D721Med (cell line): ENCODE results near the gene TRAPPC3L.

Experiments
- DNase-seq: peaks from one replicate; pipeline ENCODE4 v3.0.0; 2011; ENCODE audit warnings: low spot score; ENCODE audit not compliant: insufficient read length
- FAIRE-seq: peaks from 2 replicates; lab custom pipeline; 2011; peaks lifted over from hg19 to GRCh38; lab: Jason Lieb, UNC
- CTCF ChIP-seq: IDR thresholded peaks from 2 replicates; pipeline ENCODE4 v1.5.1; 2012; ENCODE audit warnings: mild to moderate bottlenecking, control low read depth; ENCODE audit not compliant: insufficient read depth; ENCODE audit errors: missing control alignments

The TRAPPC3L gene

DNA sequence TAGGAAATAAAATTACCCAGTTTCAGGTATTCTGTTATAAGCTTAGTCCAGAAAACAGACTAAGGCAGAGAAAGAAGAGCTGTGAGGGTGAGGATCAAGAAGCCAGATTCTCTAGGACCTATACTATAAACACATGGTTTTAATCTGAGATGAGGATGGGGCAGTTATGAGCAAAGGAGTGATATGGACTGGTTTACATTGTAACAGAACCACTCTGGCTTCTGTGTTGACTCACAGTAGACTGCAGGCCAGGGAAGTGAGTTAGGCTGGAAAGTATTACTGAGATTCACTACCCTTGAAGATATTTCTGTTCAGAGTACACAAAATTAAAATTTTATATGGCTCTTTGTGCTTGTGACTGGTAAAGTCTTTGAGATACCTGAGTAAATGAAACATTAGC, 22.6 kb upstream of the TRAPPC3L start:
- no peak for DNase-seq
- TF ChIP-seq CTCF, result no peak

DNA sequence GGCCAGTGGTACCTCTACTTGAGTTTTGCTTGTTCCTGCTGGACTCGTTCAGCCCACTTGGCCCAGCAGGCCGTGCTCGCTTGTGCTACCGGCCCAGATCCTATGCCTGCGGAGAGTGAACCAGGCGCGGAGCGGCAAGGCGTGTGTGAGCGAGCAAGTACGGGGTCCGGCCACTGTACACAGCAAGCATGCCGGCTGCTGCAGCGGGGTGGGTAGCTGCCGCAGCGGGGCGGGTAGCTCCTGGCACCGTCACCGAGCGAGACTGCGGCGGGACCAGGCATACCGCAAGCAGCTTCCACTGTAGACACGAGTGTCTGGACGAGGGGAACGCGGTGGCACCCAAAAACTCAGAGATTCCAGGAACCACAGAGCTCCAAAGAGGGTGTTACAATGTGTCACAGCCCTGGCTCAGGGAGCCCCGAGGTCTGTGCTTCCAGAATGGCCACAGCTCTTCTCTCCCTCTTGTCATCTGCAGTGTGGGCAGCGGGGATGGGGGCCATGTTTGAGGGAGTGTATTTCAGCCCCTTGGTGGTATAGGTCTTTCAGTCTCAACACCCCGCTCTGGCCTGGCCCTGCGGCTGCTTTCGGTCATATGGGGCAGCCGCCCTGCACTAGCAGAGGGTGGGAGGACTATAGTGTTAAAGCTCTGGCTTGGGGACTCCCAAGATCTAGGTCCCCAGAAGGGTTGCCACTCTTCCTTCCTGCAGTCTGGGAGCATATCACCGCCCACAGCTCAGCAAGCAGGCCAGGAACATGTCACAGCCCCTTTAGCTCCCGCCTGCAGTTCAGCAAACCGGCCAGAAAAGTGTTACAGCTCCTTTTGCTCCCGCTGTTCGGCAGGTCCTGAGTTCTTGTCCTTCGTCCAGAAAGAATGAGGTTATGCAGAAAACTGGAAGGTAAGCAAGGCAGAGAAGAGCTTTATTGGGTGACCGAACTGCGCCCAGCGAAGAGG, 19.7 kb upstream of the TRAPPC3L start:
- TF ChIP-seq CTCF, result no peak
- no peak for DNase-seq
- FAIRE-seq, result no peak

More for the DNA sequence above, 22.6 kb upstream of the TRAPPC3L start:
- FAIRE-seq, result no peak

DNA sequence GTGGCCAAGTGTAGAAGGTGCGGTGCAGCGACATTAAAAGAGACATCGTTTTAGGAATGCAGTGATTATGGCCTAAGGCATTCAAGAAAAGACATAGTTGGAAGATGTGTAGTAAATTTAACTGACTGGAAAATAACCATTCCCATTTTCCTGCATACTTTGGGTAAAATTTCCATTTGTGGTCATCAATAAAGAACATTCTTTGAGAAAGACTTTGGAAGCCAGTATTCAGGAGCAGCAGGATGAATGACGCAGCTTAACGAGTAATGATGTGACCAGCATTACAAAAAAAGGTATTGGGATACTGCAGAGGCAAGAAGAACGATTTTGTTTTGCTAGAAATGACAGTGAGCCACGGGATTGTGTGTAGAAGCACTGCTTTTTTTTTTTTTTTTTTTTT, 18.8 kb upstream of the TRAPPC3L start:
- FAIRE-seq (no peak), DNase-seq (no peak)
- no peak for TF ChIP-seq CTCF

DNA sequence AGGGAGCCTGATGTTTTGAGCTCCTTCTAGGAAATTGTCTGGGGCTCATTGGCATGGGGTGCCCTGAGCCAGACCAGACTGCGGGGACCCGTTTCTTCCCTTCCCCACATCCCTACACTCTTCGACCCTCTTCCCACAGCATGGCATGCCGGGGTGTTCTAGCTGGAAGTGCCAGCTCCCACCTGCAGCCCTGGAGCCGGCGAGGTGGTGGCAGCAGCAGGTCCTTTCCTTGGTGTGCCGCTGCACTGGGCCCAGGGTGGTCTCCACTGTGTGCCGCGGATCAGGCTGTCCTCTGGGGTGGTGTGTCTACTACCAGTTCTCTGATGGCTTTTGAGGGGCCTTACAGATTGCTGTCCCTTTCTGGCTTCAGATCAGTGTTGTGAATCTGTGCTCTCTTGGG, 18.3 kb upstream of the TRAPPC3L start:
- FAIRE-seq, result no peak
- no peak for DNase-seq
- no peak for TF ChIP-seq CTCF

DNA sequence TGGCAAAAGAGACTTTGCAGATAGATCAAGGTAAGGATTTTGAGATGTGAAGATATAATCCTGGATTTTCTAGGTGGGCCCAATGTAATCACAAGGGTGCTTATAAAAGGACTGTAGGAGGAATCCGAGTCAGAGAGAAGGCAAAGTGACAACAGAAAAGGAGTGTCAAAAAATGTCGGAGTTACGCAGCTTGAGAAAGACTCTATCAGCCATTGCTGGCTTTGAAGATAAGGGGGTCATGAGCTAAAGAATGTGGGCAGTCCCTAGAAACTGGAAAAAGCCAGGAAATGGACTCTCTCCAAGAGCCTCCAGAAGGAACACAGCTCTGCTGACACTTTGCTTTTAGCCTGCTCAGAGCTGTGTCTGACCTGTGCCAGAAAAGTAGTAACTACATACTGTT, 17.1 kb upstream of the TRAPPC3L start:
- DNase-seq (no peak), FAIRE-seq (no peak)
- TF ChIP-seq CTCF, result no peak

DNA sequence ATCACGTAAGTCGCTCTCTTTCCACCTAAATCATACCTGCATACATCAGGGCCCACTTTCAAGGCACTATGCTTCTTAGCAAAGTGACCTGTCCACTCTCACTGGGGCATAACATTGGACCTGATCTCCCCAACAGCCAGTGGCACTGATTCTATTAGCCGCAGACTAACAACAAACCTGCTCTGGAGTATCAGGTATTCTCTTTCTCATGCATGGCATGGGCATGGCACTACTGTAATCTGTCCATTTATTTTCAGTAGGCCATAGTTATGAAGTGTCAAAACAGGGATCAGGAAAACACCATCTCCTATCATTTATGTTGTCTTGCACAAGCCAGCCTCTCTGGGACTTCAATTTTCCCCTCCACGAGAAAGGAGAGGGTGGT, 16.5 kb upstream of the TRAPPC3L start:
- DNase-seq (no peak), FAIRE-seq (no peak)
- no peak for TF ChIP-seq CTCF
